Neural progenitor cell (in vitro differentiated cells): Measurements from ENCODE around the gene CHKA. TPM values are rescaled to one million over a fixed set of nuclear protein-coding genes. Genes with fewer than 3 reads are reported as not detected.

ENCODE experiments used
- DNase-seq: peaks from one replicate; pipeline ENCODE4 v3.0.0-alpha.2; 2016; ENCODE audit warnings: low spot score
- H2AFZ ChIP-seq: fragments of 200-600 bp; sonication (generic); replicated peaks from 2 replicates; pipeline ENCODE4 v1.6.1; 2016; ENCODE audit warnings: antibody characterized with exemption
- H3F3A ChIP-seq: fragments of 200-600 bp; sonication (generic); 2 replicates; pipeline ENCODE4 v1.6.1; 2016; ENCODE audit warnings: antibody characterized with exemption, low read depth
- H3K27ac ChIP-seq: fragments of 200-600 bp; sonication (generic); 2 replicates; pipeline ENCODE4 v1.5.1; 2016; ENCODE audit warnings: mild to moderate bottlenecking
- H3K27me3 ChIP-seq: fragments of 200-600 bp; sonication (generic); 2 replicates; pipeline ENCODE4 v1.6.1; 2016; ENCODE audit warnings: mild to moderate bottlenecking, moderate library complexity
- H3K36me3 ChIP-seq: fragments of 200-600 bp; sonication (generic); 2 replicates; pipeline ENCODE4 v1.5.1; 2016
- H3K4me1 ChIP-seq: fragments of 200-600 bp; sonication (generic); 2 replicates; pipeline ENCODE4 v1.6.1; 2016; ENCODE audit warnings: mixed run types
- H3K4me2 ChIP-seq: fragments of 200-600 bp; sonication (generic); 2 replicates; pipeline ENCODE4 v1.6.1; 2016
- H3K4me3 ChIP-seq: fragments of 200-600 bp; sonication (generic); 2 replicates; pipeline ENCODE4 v1.5.1; 2016
- H3K79me2 ChIP-seq: fragments of 200-600 bp; sonication (generic); 2 replicates; pipeline ENCODE4 v1.6.1; 2016; ENCODE audit warnings: low read depth
- H3K9ac ChIP-seq: fragments of 200-600 bp; sonication (generic); 2 replicates; pipeline ENCODE4 v1.6.1; 2016
- H3K9me3 ChIP-seq: fragments of 200-600 bp; sonication (generic); 2 replicates; pipeline ENCODE4 v1.5.1; 2016; ENCODE audit warnings: low read depth
- H4K20me1 ChIP-seq: fragments of 200-600 bp; sonication (generic); 2 replicates; pipeline ENCODE4 v1.6.1; 2016; ENCODE audit warnings: low read depth
- H3K27ac Mint-ChIP-seq: 3 replicates; pipeline ENCODE4 v1.8.0; 2021; ENCODE audit warnings: mixed read lengths
- H3K27me3 Mint-ChIP-seq: 2 replicates; pipeline ENCODE4 v1.8.0; 2022; ENCODE audit warnings: low read depth, mild to moderate bottlenecking, inconsistent platforms, moderate library complexity, mixed read lengths; ENCODE audit not compliant: insufficient read depth
- H3K36me3 Mint-ChIP-seq: 3 replicates; pipeline ENCODE4 v1.8.0; 2021; ENCODE audit warnings: mixed read lengths
- H3K4me1 Mint-ChIP-seq: 3 replicates; pipeline ENCODE4 v1.8.0; 2021; ENCODE audit warnings: mixed read lengths
- H3K4me3 Mint-ChIP-seq: 3 replicates; pipeline ENCODE4 v1.8.0; 2021; ENCODE audit warnings: mild to moderate bottlenecking, moderate library complexity, mixed read lengths
- H3K9me3 Mint-ChIP-seq: 3 replicates; pipeline ENCODE4 v1.8.0; 2020; ENCODE audit warnings: mixed read lengths
- EZH2 ChIP-seq: fragments of 200-600 bp; sonication (generic); IDR thresholded peaks from 2 replicates; pipeline ENCODE4 v1.6.1; 2017; ENCODE audit warnings: antibody characterized with exemption, mild to moderate bottlenecking, moderate library complexity
- EZH2phosphoT487 ChIP-seq: fragments of 200-600 bp; sonication (generic); IDR thresholded peaks from 2 replicates; pipeline ENCODE4 v1.6.1; 2017; ENCODE audit warnings: antibody characterized with exemption
- total RNA-seq: library from RNA; depleted of rRNA; stranded (reverse); fragments of >200 nt; gene quantifications from 2 replicates; pipeline ENCODE4 v1.2.3, GENCODE V29; 2015; ENCODE audit warnings: low replicate concordance
- TF ChIP-seq, protein P1 (sequence below): fragments of 200-600 bp; sonication (generic); IDR thresholded peaks from 2 replicates; pipeline ENCODE4 v1.5.1; 2017; ENCODE audit warnings: antibody characterized with exemption, mild to moderate bottlenecking

Gene CHKA
- total RNA-seq, 1 donor from 2014 or later = 36.8 TPM

DNA sequence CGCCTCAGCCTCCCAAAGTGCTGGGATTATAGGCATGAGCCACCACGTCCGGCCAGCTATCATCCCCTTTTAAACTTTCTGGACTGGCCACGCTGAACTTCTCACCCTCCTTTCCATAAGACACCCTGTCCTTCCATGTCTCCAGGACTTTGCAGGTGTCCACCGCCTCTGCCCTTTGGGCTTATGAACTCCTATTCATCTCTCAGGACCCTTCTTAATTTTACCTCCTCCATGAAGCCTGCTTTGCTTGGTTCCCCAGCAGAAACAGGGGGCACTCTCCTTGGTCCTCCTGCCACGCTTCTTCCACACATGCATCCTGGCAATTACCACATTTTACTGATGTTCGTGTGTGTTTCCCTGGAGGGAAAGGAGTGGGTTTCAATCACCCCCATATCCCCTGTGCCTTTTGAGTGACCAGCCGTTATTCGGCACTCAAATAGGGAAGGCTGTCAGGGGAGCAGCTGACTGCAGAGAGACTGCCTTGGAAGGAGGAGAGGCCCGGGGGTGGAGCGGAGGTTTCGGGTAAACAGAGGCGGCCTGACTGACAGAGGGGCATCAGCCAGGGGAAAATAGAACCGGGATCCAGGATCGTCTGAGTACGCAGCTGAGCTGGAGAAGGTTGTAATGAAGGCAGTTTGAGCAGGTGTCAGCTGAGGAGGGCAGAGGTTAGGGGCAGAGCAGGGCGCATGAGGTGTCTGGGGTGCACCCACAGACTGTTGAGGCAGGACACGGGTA, 27.1 kb upstream of the CHKA start:
- no peaks in the 10 kb centered on the region for H3K27me3 ChIP-seq
- H3K4me2 ChIP-seq = no peak overlapping the region
- H3K27ac ChIP-seq = no peak overlapping the region
- H3K9me3 ChIP-seq = no peaks in the 10 kb centered on the region
- no peaks in the 10 kb centered on the region for H3F3A ChIP-seq
- no peak overlapping the region for H3K27ac Mint-ChIP-seq
- H3K36me3 Mint-ChIP-seq = no peaks in the 10 kb centered on the region
- H3K9me3 Mint-ChIP-seq = no peaks in the 10 kb centered on the region
- no peaks in the 10 kb centered on the region for H4K20me1 ChIP-seq
- H3K4me1 ChIP-seq = no peaks in the 10 kb centered on the region
- H3K9ac ChIP-seq = no peak overlapping the region
- H3K4me3 Mint-ChIP-seq = peak overlapping the region; percentile 17
- no peak overlapping the region for H2AFZ ChIP-seq
- peaks cover 6% of the 10 kb centered on the region for H3K27me3 Mint-ChIP-seq
- TF ChIP-seq EZH2phosphoT487 (no peak), EZH2 (no peak)
- TF ChIP-seq, protein P1, sequence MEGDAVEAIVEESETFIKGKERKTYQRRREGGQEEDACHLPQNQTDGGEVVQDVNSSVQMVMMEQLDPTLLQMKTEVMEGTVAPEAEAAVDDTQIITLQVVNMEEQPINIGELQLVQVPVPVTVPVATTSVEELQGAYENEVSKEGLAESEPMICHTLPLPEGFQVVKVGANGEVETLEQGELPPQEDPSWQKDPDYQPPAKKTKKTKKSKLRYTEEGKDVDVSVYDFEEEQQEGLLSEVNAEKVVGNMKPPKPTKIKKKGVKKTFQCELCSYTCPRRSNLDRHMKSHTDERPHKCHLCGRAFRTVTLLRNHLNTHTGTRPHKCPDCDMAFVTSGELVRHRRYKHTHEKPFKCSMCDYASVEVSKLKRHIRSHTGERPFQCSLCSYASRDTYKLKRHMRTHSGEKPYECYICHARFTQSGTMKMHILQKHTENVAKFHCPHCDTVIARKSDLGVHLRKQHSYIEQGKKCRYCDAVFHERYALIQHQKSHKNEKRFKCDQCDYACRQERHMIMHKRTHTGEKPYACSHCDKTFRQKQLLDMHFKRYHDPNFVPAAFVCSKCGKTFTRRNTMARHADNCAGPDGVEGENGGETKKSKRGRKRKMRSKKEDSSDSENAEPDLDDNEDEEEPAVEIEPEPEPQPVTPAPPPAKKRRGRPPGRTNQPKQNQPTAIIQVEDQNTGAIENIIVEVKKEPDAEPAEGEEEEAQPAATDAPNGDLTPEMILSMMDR = no peak
- no peaks in the 10 kb centered on the region for H3K36me3 ChIP-seq
- H3K79me2 ChIP-seq = no peaks in the 10 kb centered on the region
- DNase-seq = no peak
- H3K4me1 Mint-ChIP-seq = peaks cover 28% of the 10 kb centered on the region
- no peak overlapping the region for H3K4me3 ChIP-seq

DNA sequence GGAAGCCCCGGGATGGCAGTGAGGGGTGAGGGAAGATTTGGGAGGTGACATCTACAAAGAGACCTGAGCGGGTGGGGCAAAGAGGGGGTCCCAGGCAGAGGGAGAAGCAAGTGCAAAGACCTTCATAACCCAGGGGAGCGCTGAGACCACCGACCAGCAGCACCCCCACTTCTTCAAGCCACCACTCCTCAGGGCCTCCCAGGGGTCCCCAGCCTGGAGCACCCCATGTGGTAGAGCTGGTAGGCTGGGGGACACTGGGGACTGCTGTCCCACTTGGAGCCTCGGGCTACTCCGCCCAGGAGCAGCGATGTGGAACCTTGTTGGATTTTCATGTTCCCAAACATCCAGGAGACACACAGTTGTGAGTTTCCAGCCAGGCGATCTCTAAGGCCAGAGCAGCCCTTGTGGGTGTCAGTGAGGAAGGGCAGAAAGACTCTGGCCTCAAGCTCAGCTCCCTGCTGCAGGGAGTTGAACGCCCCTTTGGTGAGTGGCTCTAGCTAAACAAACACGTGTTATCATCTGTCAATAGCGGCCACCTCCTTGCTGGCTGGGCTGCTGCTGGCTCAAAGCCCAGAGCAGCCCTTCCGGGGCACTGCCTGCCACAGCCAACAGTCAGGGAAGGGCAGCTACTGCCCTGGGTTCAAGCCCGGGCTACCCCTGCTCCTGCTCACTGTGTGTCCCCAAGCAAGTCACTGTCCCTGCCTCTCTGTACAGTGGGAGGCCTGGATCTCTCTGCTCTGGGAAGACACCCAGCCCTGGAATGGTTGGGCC, 25.7 kb upstream of the CHKA start:
- Histone ChIP-seq H3K36me3 (no peaks in the 10 kb centered on the region), H3K27ac (no peak overlapping the region), H3K27me3 (no peaks in the 10 kb centered on the region), H3K4me1 (no peaks in the 10 kb centered on the region), H3K9me3 (no peaks in the 10 kb centered on the region), H3F3A (no peaks in the 10 kb centered on the region), H2AFZ (no peak overlapping the region), H4K20me1 (no peaks in the 10 kb centered on the region), H3K79me2 (no peaks in the 10 kb centered on the region), H3K4me3 (no peak overlapping the region), H3K9ac (no peak overlapping the region), H3K4me2 (no peak overlapping the region)
- H3K4me3 Mint-ChIP-seq = no peak overlapping the region
- H3K9me3 Mint-ChIP-seq = no peaks in the 10 kb centered on the region
- no peak for DNase-seq
- TF ChIP-seq, protein P1 = no peak
- TF ChIP-seq EZH2 (no peak), EZH2phosphoT487 (no peak)
- H3K27ac Mint-ChIP-seq = peak overlapping the region; percentile 57
- no peaks in the 10 kb centered on the region for H3K36me3 Mint-ChIP-seq
- H3K27me3 Mint-ChIP-seq = peaks cover 6% of the 10 kb centered on the region
- peaks cover 26% of the 10 kb centered on the region for H3K4me1 Mint-ChIP-seq

DNA sequence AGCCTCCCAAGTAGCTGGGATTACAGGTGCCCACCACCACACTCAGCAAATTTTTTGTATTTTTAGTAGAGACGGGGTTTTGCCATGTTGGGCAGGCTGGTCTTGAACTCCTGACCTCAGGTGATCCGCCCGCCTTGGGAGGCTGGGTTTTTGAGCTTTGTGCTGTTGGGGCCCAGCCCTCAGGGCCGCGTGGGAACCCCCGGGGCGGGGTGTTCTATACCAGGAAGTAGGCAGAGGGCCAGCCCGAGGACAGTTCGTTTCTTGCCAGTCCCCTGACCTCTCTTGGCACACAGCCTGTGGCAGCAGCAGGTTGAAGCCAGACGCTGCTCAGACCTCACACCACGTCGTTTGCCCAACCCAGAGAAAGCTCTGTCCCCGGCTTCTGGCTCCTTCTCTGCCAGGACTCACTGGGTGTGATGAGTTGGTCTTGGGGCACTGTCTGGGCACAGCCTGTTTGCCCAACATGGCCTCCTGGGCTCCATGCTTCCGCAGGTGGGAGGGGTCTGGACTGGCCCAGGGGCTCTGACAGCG, 24.9 kb upstream of the CHKA start:
- Histone ChIP-seq H3K36me3 (no peaks in the 10 kb centered on the region), H3K4me1 (no peaks in the 10 kb centered on the region), H3K27me3 (no peaks in the 10 kb centered on the region), H3F3A (no peaks in the 10 kb centered on the region), H3K27ac (no peak overlapping the region), H3K9me3 (no peaks in the 10 kb centered on the region), H2AFZ (no peak overlapping the region), H3K9ac (no peak overlapping the region), H3K79me2 (no peaks in the 10 kb centered on the region), H4K20me1 (no peaks in the 10 kb centered on the region), H3K4me3 (no peak overlapping the region), H3K4me2 (no peak overlapping the region)
- H3K4me3 Mint-ChIP-seq = no peak overlapping the region
- DNase-seq = no peak
- H3K27me3 Mint-ChIP-seq = peaks cover 6% of the 10 kb centered on the region
- H3K27ac Mint-ChIP-seq = no peak overlapping the region
- peaks cover 27% of the 10 kb centered on the region for H3K4me1 Mint-ChIP-seq
- TF ChIP-seq, protein P1 = no peak
- TF ChIP-seq EZH2 (no peak), EZH2phosphoT487 (no peak)
- H3K9me3 Mint-ChIP-seq = no peaks in the 10 kb centered on the region
- no peaks in the 10 kb centered on the region for H3K36me3 Mint-ChIP-seq
